Measurements from ENCODE around the gene KLHL26. TPM values are rescaled to one million over a fixed set of nuclear protein-coding genes. Genes with fewer than 3 reads are reported as not detected.

Gene KLHL26
- total RNA-seq, 1 experiment from 2014 or later = 10.7 TPM

DNA sequence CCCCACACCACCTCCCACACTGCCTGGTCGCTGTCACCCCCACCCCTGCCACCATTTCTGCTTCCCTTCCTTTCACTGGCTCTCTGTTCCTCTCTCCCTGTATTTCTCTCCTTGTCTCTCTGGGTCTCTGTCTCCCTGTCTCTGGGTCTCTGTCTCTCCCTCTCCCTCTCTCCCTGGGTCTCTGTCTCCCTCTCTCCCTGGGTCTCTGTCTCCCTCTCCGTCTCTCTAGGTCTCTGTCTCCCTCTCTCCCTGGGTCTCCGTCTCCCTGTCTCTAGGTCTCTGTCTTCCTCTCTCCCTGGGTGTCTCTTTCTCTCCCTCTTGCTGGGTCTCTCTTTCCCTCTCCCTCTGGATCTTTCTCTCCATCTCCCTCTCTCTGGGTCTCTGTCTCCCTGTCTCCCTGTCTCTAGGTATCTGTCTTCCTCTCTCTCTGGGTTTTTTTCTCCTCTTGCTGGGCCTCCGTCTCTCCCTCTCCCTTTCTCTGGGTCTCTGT is 21.6 kb downstream of the KLHL26 start:
- Mint-ChIP-seq H3K27ac (peak overlapping the region in 1 of 3 experiments; percentile 69; a peak in 2 of 7 replicates), H3K4me3 (no peak overlapping the region; a peak in 1 of 5 replicates), H3K27me3 (ENCODE audit: low read depth) (peaks cover 1% of the 10 kb centered on the region), H3K36me3 (ENCODE audit: insufficient read depth in 1 of 3, low read depth in 3 of 3) (peaks cover 0 to 4% (median 2%) of the 10 kb centered on the region in 3 experiments; a peak in 2 of 7 replicates), H3K9me3 (no peaks in the 10 kb centered on the region; a peak in 1 of 5 replicates), H3K4me1 (peaks cover 21 to 28% of the 10 kb centered on the region in 2 experiments)
- Histone ChIP-seq H3K79me2 (ENCODE audit: insufficient read depth, low read length) (no peaks in the 10 kb centered on the region), H2BK15ac (ENCODE audit: low read depth, low read length) (no peak overlapping the region), H2AFZ (ENCODE audit: low read length) (no peak overlapping the region), H3T11ph (ENCODE audit: low read length) (no peak overlapping the region), H2BK120ac (ENCODE audit: low read depth, low read length, poor library complexity, severe bottlenecking) (no peak overlapping the region), H3K23me2 (ENCODE audit: insufficient read length, low read depth, low read length, poor library complexity, severe bottlenecking) (no peaks in the 10 kb centered on the region), H2BK12ac (ENCODE audit: insufficient read length, low read depth, low read length) (no peak overlapping the region), H3K27me3 (ENCODE audit: insufficient read depth, low read length) (no peaks in the 10 kb centered on the region), H3K4ac (ENCODE audit: low read depth, low read length) (no peak overlapping the region), H3K9ac (ENCODE audit: extremely low read depth, insufficient read length, low read length) (no peak overlapping the region), H4K8ac (replicated peaks; ENCODE audit: insufficient read length, low read depth, low read length) (no peak overlapping the region), H3K23ac (ENCODE audit: insufficient read length, low read depth, low read length) (no peak overlapping the region), H3K9me3 (ENCODE audit: control insufficient read depth, low read depth, low read length) (no peaks in the 10 kb centered on the region), H3K79me1 (ENCODE audit: insufficient read depth, low read depth, low read length, poor library complexity, severe bottlenecking) (no peaks in the 10 kb centered on the region), H3K14ac (ENCODE audit: insufficient read depth, low read length) (no peak overlapping the region), H4K20me1 (ENCODE audit: control insufficient read depth, insufficient read depth, insufficient read length) (no peaks in the 10 kb centered on the region), H2BK5ac (ENCODE audit: insufficient read length, low read length) (no peak overlapping the region), H2AK5ac (ENCODE audit: insufficient read length, low read length) (no peak overlapping the region), H2BK20ac (ENCODE audit: low read depth, low read length, poor library complexity, severe bottlenecking) (no peak overlapping the region), H3K4me2 (ENCODE audit: insufficient read depth, insufficient read length, low read length) (no peak overlapping the region), H3K56ac (ENCODE audit: insufficient read length, low read depth, low read length) (no peak overlapping the region), H4K5ac (ENCODE audit: insufficient read length, low read depth, low read length) (no peak overlapping the region), H3K18ac (ENCODE audit: insufficient read length, low read depth, low read length) (peak overlapping the region; percentile 2), H4K91ac (ENCODE audit: insufficient read length, low read depth, low read length) (no peak overlapping the region), H3K4me1 (ENCODE audit: insufficient read depth, low read length) (no peaks in the 10 kb centered on the region), H3K27ac (ENCODE audit: insufficient read length, low read depth, low read length) (no peak overlapping the region)
- no CpG with 5 or more reads among the region's 4 CpGs for WGBS (ENCODE audit: extremely low coverage, insufficient read length, low lambda C conversion rate)
- no peak for DNase-seq
- TF ChIP-seq, protein P1, sequence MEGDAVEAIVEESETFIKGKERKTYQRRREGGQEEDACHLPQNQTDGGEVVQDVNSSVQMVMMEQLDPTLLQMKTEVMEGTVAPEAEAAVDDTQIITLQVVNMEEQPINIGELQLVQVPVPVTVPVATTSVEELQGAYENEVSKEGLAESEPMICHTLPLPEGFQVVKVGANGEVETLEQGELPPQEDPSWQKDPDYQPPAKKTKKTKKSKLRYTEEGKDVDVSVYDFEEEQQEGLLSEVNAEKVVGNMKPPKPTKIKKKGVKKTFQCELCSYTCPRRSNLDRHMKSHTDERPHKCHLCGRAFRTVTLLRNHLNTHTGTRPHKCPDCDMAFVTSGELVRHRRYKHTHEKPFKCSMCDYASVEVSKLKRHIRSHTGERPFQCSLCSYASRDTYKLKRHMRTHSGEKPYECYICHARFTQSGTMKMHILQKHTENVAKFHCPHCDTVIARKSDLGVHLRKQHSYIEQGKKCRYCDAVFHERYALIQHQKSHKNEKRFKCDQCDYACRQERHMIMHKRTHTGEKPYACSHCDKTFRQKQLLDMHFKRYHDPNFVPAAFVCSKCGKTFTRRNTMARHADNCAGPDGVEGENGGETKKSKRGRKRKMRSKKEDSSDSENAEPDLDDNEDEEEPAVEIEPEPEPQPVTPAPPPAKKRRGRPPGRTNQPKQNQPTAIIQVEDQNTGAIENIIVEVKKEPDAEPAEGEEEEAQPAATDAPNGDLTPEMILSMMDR (conservative IDR thresholded peaks at IDR 0.05) = no peak

All from H9 (cell line).